Fibroblast of skin of scalp (primary cell): Measurements from ENCODE around the gene DLGAP4.

Source experiments
- DNase-seq: peaks from one replicate; pipeline ENCODE4 v3.0.0-alpha.2; 2013

The DLGAP4 gene

DNA sequence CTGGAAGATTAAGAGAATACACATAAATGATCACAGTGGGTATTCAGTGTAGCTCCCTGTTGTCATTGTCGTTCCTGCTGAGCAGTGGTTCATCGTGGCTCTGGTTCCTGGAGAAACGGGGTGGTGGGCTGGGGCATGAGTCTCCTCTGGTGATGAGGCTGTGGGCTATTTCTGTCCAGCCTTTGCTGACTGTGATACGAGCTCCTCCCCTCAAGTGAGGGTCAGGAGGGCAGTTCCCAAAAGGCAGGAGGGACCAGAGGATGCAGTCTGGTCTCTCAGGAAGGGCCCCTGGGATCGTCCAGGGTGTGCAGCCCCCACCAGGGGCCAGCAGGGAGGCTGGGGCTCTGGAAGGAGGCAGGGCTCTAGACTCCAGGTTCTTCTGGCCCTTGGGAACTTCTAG is 31.1 kb upstream of the DLGAP4 start:
- DNase-seq: no peak

GRCh38 chr20:36275441-36276189 is 30.5 kb upstream of the DLGAP4 start:
- no peak for DNase-seq

- DNase-seq: no peak
Observed at GRCh38 chr20:36277546-36277945, 28.6 kb upstream of the DLGAP4 start.

GRCh38 chr20:36279362-36279761 is 26.8 kb upstream of the DLGAP4 start:
- DNase-seq: no peak

DNA sequence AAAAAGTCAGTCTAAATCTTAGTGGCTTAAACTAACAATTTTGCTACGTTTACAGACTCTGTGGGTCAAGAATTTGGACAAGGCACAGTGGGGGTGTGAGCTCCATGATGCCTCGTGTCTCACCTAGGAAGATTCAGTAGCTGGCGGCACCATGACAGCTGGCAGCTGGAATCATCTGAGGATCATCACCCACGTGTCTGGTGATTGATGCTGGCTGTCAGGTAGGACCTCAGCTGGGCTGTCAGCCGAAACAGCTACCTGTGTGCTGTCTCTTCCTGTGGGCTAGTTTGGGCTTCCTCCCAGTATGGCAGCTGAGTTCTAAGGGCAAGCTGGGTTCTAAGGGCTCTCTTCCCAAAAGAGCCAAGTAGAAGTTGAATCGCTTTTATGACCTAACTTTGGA is 26.4 kb upstream of the DLGAP4 start:
- DNase-seq: no peak

GRCh38 chr20:36281785-36282380 is 24.3 kb upstream of the DLGAP4 start:
- DNase-seq: no peak

DNA sequence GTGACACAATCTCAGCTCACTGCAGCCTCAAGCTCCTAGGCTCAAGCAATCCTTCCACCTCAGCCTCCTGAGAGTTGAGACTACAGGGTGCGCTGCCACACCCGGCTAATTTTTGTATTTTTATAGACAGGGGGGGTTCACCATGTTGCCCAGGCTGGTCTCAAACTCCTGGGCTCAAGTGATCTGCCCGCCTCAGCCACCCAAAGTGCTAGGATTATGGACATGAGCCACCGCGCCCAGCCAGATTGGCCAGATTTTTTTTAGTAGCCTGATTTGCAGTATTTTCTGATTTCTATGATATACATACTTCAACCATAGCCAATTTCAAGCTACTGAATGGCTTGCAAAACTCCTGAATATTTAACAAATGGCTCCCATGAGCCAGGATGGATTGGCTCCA is 21.4 kb upstream of the DLGAP4 start:
- DNase-seq: no peak

- no peak for DNase-seq
Observed at GRCh38 chr20:36285746-36286447, 20.2 kb upstream of the DLGAP4 start.

DNA sequence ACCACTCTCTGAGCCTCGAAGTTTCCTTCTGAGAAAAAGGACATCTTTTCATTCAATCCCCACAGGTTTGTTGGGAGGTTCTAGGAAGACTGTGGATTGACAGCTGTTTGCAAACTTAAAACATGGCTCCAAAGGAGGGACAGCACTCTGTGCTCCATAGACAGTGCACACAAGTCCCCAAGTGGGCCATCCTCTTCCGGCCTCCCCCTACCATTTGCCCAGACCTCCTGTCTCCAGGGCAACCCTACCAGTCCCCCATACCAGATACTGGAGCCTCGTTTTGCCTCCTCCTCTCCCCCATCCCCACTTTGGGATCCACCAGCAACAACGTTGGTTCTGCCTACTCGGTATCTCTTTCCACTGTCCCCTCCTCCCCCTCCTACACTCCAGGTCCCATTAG is 8.5 kb upstream of the DLGAP4 start:
- DNase-seq: no peak

GRCh38 chr20:36298061-36298460 is 8.1 kb upstream of the DLGAP4 start:
- no peak for DNase-seq

DNA sequence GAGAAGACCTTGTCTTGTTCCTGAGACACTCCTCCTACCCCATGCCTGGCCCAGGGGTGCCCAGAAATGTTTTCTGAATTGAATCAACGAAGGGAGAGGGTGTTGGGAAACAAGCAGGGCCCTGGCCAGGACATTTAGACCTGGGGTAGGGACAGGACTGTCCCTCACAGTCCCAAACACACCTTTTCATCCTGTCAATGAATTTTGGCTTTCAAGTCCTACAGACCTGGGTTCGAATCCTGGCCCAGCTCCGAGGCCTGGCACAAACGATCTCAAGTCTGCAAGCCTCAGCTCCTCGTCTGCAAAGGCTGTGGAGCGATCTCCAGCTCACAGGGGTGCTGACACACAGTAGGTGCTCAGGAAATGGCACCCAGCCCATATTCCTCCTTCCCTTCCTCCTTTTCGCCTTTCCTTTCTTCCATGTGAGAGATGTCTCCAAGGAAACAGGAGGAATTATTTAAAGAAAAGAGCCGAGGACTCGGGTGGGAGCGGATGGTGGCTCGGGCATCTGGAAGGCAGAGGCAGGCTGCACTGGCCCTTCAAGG is 7.3 kb upstream of the DLGAP4 start:
- no peak for DNase-seq

GRCh38 chr20:36299459-36299858 is 6.7 kb upstream of the DLGAP4 start:
- DNase-seq: no peak

GRCh38 chr20:36301359-36302119 is 4.6 kb upstream of the DLGAP4 start:
- DNase-seq: no peak

- DNase-seq: no peak
Observed at GRCh38 chr20:36303020-36303595, 3.0 kb upstream of the DLGAP4 start.

GRCh38 chr20:36303831-36304230 is 2.3 kb upstream of the DLGAP4 start:
- DNase-seq: no peak

DNA sequence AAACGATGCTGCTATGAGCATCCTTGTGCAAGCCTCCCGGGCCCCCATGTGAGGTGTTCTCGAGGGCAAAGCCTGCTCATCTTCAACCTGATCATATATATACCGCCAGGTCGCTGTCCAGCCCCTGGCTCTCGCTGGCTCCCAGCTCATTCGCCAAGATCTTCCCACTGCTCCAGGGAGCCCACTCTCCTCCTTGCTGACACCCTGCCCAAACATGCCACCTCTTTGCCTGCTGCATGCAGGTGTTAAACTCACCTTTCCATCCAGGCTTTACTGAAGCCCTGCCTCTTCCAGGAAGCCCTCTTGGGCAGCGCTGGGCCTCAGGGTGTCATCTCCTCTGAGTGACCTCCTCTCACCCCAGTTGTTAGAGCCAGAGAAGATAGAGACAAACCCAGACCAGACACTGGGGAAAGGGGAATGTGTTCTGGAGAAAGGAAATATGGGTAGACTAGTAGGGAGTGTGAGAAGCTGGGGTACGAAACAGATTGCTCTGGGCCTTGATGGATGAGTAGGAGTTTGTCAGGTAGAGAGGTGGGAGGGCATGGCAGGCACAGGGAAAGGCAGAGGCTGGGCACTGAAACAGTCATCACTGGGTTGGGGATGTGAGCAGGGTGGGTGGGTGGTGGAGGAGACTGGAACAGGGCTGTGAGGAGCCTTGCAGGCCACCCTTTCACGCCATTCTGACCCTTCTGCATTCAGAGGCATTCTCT is 1.2 kb upstream of the DLGAP4 start:
- no peak for DNase-seq

GRCh38 chr20:36306553-36307411 is 643 bp downstream of the DLGAP4 start:
- DNase-seq: no peak

GRCh38 chr20:36307412-36308325 is 1.5 kb downstream of the DLGAP4 start:
- DNase-seq: no peak

GRCh38 chr20:36308353-36308752 is 2.2 kb downstream of the DLGAP4 start:
- no peak for DNase-seq

GRCh38 chr20:36308986-36309385 is 2.8 kb downstream of the DLGAP4 start:
- DNase-seq: no peak
